Measurements from ENCODE around the gene RMND1.
"Not testable (repeated sequence)": the region's sequence is repeated elsewhere in the genome, so short reads cannot be mapped to it uniquely, and the experiment has no call there.

RMND1 gene

GRCh38 chr6:151451950-151452749, at the start of gene RMND1:
Gene RMND1 (minus strand): TSS chr6:151452126. CDS start chr6:151445811, 6,315 bp downstream.
- DNase-seq: peak; percentile 99 to 100

- DNase-seq: no peak
These were observed 47.6 kb upstream of the RMND1 start for GRCh38 chr6:151499551-151499950.

- DNase-seq: no peak
These were observed 46.4 kb upstream of the RMND1 start for GRCh38 chr6:151498327-151498726.

GRCh38 chr6:151497905-151498304, 46.0 kb upstream of the RMND1 start:
- no peak for DNase-seq

- no peak for DNase-seq
These were observed 43.5 kb upstream of the RMND1 start for GRCh38 chr6:151495380-151495779.

GRCh38 chr6:151494936-151495320, 43.0 kb upstream of the RMND1 start:
- no peak for DNase-seq

- no peak for DNase-seq
These were observed 42.5 kb upstream of the RMND1 start for GRCh38 chr6:151494235-151494935.

GRCh38 chr6:151493804-151494234, 41.9 kb upstream of the RMND1 start, which contains the start of gene CCDC170:
Gene CCDC170 (plus strand): TSS chr6:151494017. CDS start chr6:151494129, 112 bp downstream.
- no peak for DNase-seq

- no peak for DNase-seq
These were observed 41.4 kb upstream of the RMND1 start for GRCh38 chr6:151493161-151493803.

GRCh38 chr6:151490996-151491395, 39.1 kb upstream of the RMND1 start:
- DNase-seq: no peak

- no peak for DNase-seq
These were observed 36.3 kb upstream of the RMND1 start for GRCh38 chr6:151488226-151488625.

- DNase-seq: no peak
These were observed 32.1 kb upstream of the RMND1 start for GRCh38 chr6:151483994-151484393.

- DNase-seq: no peak
These were observed 30.4 kb upstream of the RMND1 start for GRCh38 chr6:151482290-151482689.

GRCh38 chr6:151481786-151482185, 29.9 kb upstream of the RMND1 start:
- no peak for DNase-seq

- DNase-seq: no peak
These were observed 26.7 kb upstream of the RMND1 start for GRCh38 chr6:151478670-151479069.

- no peak for DNase-seq
These were observed 25.8 kb upstream of the RMND1 start for GRCh38 chr6:151477726-151478125.

GRCh38 chr6:151475653-151476523, 24.0 kb upstream of the RMND1 start:
- DNase-seq: peak in 1 of 2 experiments; percentile 28

GRCh38 chr6:151464702-151465101, 12.8 kb upstream of the RMND1 start:
- no peak for DNase-seq

- DNase-seq: no peak
These were observed 9.7 kb upstream of the RMND1 start for GRCh38 chr6:151461673-151462072.

- not testable (repeated sequence) for DNase-seq
These were observed 3.9 kb upstream of the RMND1 start for GRCh38 chr6:151455751-151456398.

GRCh38 chr6:151452750-151453427, 963 bp upstream of the RMND1 start:
- no peak for DNase-seq
